PC-9 (cell line): ENCODE data around the gene RRP12. TPM values are rescaled to one million over a fixed set of nuclear protein-coding genes. Genes with fewer than 3 reads are reported as not detected.

Experiments
- BruUV-seq: library from RNA; stranded (reverse); fragments of 400-500 nt; replicated peaks from 2 replicates; lab custom pipeline; 2021; lab: Mats Ljungman, UMichigan
- CTCF ChIA-PET: fragments of 300-600 bp; sonication (Branson Sonifier 250); formaldehyde crosslinking; loops from one replicate; lab custom pipeline; 2022; ENCODE audit warnings: antibody characterized with exemption; lab: Charles Lee
- POLR2A ChIA-PET: fragments of 300-600 bp; sonication (Branson Sonifier 250); formaldehyde crosslinking; loops from one replicate; lab custom pipeline; 2022; ENCODE audit warnings: antibody characterized with exemption; ENCODE audit not compliant: unreplicated experiment; lab: Charles Lee
- DNase-seq, 2 experiments: peaks; one replicate each; pipeline versions ENCODE4 v3.0.0 to v3.0.0-alpha.2; 2015 to 2022; ENCODE audit warnings: mixed read lengths in 1 of 2
- H2AFZ ChIP-seq: fragments of 200-600 bp; sonication (generic); 2 replicates; pipeline ENCODE4 v1.8.1; 2017; ENCODE audit warnings: antibody characterized with exemption
- H3F3A ChIP-seq: fragments of 200-600 bp; sonication (generic); 2 replicates; pipeline ENCODE4 v1.8.1; 2017; ENCODE audit warnings: antibody characterized with exemption, mild to moderate bottlenecking, low read depth; ENCODE audit not compliant: insufficient read depth
- H3K27ac ChIP-seq: fragments of 200-600 bp; sonication (generic); 2 replicates; pipeline ENCODE4 v1.6.1; 2016; ENCODE audit warnings: mixed run types
- H3K27me3 ChIP-seq: fragments of 200-600 bp; sonication (generic); 2 replicates; pipeline ENCODE4 v1.6.1; 2016; ENCODE audit warnings: low read depth, mixed run types; ENCODE audit not compliant: insufficient read depth
- H3K36me3 ChIP-seq: fragments of 200-600 bp; sonication (generic); 2 replicates; pipeline ENCODE4 v1.6.1; 2016; ENCODE audit warnings: low read depth, mixed run types
- H3K4me1 ChIP-seq: fragments of 200-600 bp; sonication (generic); replicated peaks from 2 replicates; pipeline ENCODE4 v1.6.1; 2016; ENCODE audit warnings: mixed run types; ENCODE audit not compliant: insufficient read depth
- H3K4me2 ChIP-seq: fragments of 200-600 bp; sonication (generic); 2 replicates; pipeline ENCODE4 v1.6.1; 2017; ENCODE audit warnings: mixed run types
- H3K4me3 ChIP-seq: fragments of 200-600 bp; sonication (generic); 2 replicates; pipeline ENCODE4 v1.6.1; 2016; ENCODE audit warnings: mixed run types
- H3K79me2 ChIP-seq: fragments of 200-600 bp; sonication (generic); 2 replicates; pipeline ENCODE4 v1.6.1; 2017; ENCODE audit warnings: low read depth, mixed run types
- H3K9me2 ChIP-seq: fragments of 200-600 bp; sonication (generic); 2 replicates; pipeline ENCODE4 v1.8.1; 2017; ENCODE audit warnings: mild to moderate bottlenecking; ENCODE audit not compliant: insufficient read depth
- H3K9me3 ChIP-seq: fragments of 200-600 bp; sonication (generic); 2 replicates; pipeline ENCODE4 v1.8.1; 2016; ENCODE audit warnings: low read depth; ENCODE audit not compliant: insufficient read depth
- H4K20me1 ChIP-seq: fragments of 200-600 bp; sonication (generic); 2 replicates; pipeline ENCODE4 v1.8.1; 2017; ENCODE audit not compliant: insufficient read depth
- CTCF ChIP-seq: fragments of 200-600 bp; sonication (generic); conservative IDR thresholded peaks from 2 replicates; pipeline ENCODE4 v1.6.1; 2017; ENCODE audit warnings: mixed run types, antibody characterized with exemption, mild to moderate bottlenecking, moderate library complexity
- EZH2 ChIP-seq: fragments of 200-600 bp; sonication (generic); IDR thresholded peaks from 2 replicates; pipeline ENCODE4 v1.8.0; 2017; ENCODE audit warnings: antibody characterized with exemption, low read depth
- intact Hi-C: fragments of 100-400 bp; cut with micrococcal nuclease; formaldehyde crosslinking; loops from one replicate; pipeline ENCODE4 v1.10.0; 2022; ENCODE audit not compliant: unreplicated experiment
- total RNA-seq: library from RNA; stranded (reverse); gene quantifications from 2 replicates; pipeline ENCODE4 v1.2.3, GENCODE V29; 2021

RRP12 gene
- total RNA-seq, 1 experiment from 2014 or later: 34.3 TPM

GRCh38 chr10:97399843-97400545 is 1.1 kb downstream of the RRP12 start:
- H3K4me1 ChIP-seq: no peaks in the 10 kb centered on the region
- TF ChIP-seq CTCF: no peak
- TF ChIP-seq EZH2: no peak
- peaks cover 9% of the 10 kb centered on the region; the same call in 1 of the 2 replicates for H3F3A ChIP-seq
- H3K27ac ChIP-seq: peak overlapping the region; percentile 61
- no peaks in the 10 kb centered on the region for H3K9me3 ChIP-seq
- H3K4me2 ChIP-seq: peak overlapping the region; percentile 93
- H3K9me2 ChIP-seq: no peaks in the 10 kb centered on the region
- H3K79me2 ChIP-seq: peaks cover 12% of the 10 kb centered on the region
- peak overlapping the region; percentile 70 for H2AFZ ChIP-seq
- ChIA-PET CTCF (interaction anchor here (0.8 kb wide), 1 partner anchor 9 kb away, joined by 3 read pairs; no protein-coding TSS in a partner anchor), POLR2A (interaction anchor here (0.6 kb wide), 2 partner anchors 15 to 82 kb away, joined by 12 to 24 read pairs; no protein-coding TSS in a partner anchor)
- peak; percentile 56 to 66 for DNase-seq
- no TSS peak for BruUV-seq
- H3K36me3 ChIP-seq: peaks cover 3% of the 10 kb centered on the region; the same call in 1 of the 2 replicates
- no peaks in the 10 kb centered on the region for H4K20me1 ChIP-seq
- no peaks in the 10 kb centered on the region for H3K27me3 ChIP-seq
- peak overlapping the region; percentile 97 for H3K4me3 ChIP-seq
- intact Hi-C loops: loop anchor here (2.0 to 10.0 kb wide), 3 partner anchors 27 to 315 kb away; partner anchors contain the start of genes MARVELD1 and PGAM1

GRCh38 chr10:97396056-97396455 is 5.1 kb downstream of the RRP12 start:
- TF ChIP-seq EZH2 (no peak), CTCF (no peak)
- intact Hi-C loops: no loop called here
- Histone ChIP-seq H3K4me3 (no peak overlapping the region), H2AFZ (no peak overlapping the region), H3K9me3 (no peaks in the 10 kb centered on the region), H3K9me2 (no peaks in the 10 kb centered on the region), H3K36me3 (peaks cover 6% of the 10 kb centered on the region; the same call in 1 of the 2 replicates), H3K4me2 (no peak overlapping the region), H3K27me3 (no peaks in the 10 kb centered on the region), H3K4me1 (no peaks in the 10 kb centered on the region), H3K27ac (no peak overlapping the region), H3F3A (peaks cover 9% of the 10 kb centered on the region; the same call in 1 of the 2 replicates), H4K20me1 (no peaks in the 10 kb centered on the region), H3K79me2 (peaks cover 12% of the 10 kb centered on the region)
- no peak for DNase-seq
- BruUV-seq: no TSS peak
- POLR2A ChIA-PET: no interaction called here
- CTCF ChIA-PET: no interaction called here

- Histone ChIP-seq H3K79me2 (no peaks in the 10 kb centered on the region), H2AFZ (no peak overlapping the region), H3K9me3 (no peaks in the 10 kb centered on the region), H3K36me3 (peaks cover 6% of the 10 kb centered on the region; the same call in 1 of the 2 replicates), H3K27me3 (no peaks in the 10 kb centered on the region), H3K27ac (no peak overlapping the region), H3K9me2 (no peaks in the 10 kb centered on the region), H3K4me3 (no peak overlapping the region), H3F3A (no peaks in the 10 kb centered on the region), H4K20me1 (no peaks in the 10 kb centered on the region), H3K4me1 (no peaks in the 10 kb centered on the region), H3K4me2 (no peak overlapping the region)
- ChIA-PET POLR2A (no interaction called here), CTCF (no interaction called here)
- intact Hi-C loops: no loop called here
- TF ChIP-seq CTCF (no peak), EZH2 (no peak)
- no peak for DNase-seq
- no TSS peak for BruUV-seq
Observed at GRCh38 chr10:97393034-97393573, 8.0 kb downstream of the RRP12 start.
